ENCODE data around the gene ZNF212.

Gene ZNF212

GRCh38 chr7:149197675-149198074 is 41.8 kb upstream of the ZNF212 start:
- DNase-seq (ENCODE audit: low spot score) = no peak
- TF ChIP-seq CTCF (IDR thresholded peaks at IDR 0.05; ENCODE audit: borderline replicate concordance, control extremely low read depth, extremely low read depth, insufficient read depth, missing control alignments) = no peak

GRCh38 chr7:149198161-149198816 is 41.2 kb upstream of the ZNF212 start:
- no peak for DNase-seq (ENCODE audit: low spot score)
- no peak for TF ChIP-seq CTCF (IDR thresholded peaks at IDR 0.05; ENCODE audit: borderline replicate concordance, control extremely low read depth, extremely low read depth, insufficient read depth, missing control alignments)
- in situ Hi-C loops (cut with MboI; ENCODE audit: low sequenced_read_pairs, unreplicated experiment) = no loop called here

More at GRCh38 chr7:149197675-149198074, 41.8 kb upstream of the ZNF212 start:
- in situ Hi-C loops (cut with MboI; ENCODE audit: low sequenced_read_pairs, unreplicated experiment) = no loop called here

- DNase-seq (ENCODE audit: low spot score) = no peak
- TF ChIP-seq CTCF (IDR thresholded peaks at IDR 0.05; ENCODE audit: borderline replicate concordance, control extremely low read depth, extremely low read depth, insufficient read depth, missing control alignments) = no peak
- in situ Hi-C loops (cut with MboI; ENCODE audit: low sequenced_read_pairs, unreplicated experiment) = no loop called here
Measured at GRCh38 chr7:149199234-149199995, 40.0 kb upstream of the ZNF212 start.

- DNase-seq (ENCODE audit: low spot score) = no peak
- in situ Hi-C loops (cut with MboI; ENCODE audit: low sequenced_read_pairs, unreplicated experiment) = no loop called here
- no peak for TF ChIP-seq CTCF (IDR thresholded peaks at IDR 0.05; ENCODE audit: borderline replicate concordance, control extremely low read depth, extremely low read depth, insufficient read depth, missing control alignments)
Measured at GRCh38 chr7:149202831-149203231, 36.6 kb upstream of the ZNF212 start.

GRCh38 chr7:149205690-149206381 is 33.6 kb upstream of the ZNF212 start:
- TF ChIP-seq CTCF (IDR thresholded peaks at IDR 0.05; ENCODE audit: borderline replicate concordance, control extremely low read depth, extremely low read depth, insufficient read depth, missing control alignments) = no peak
- DNase-seq (ENCODE audit: low spot score) = no peak
- in situ Hi-C loops (cut with MboI; ENCODE audit: low sequenced_read_pairs, unreplicated experiment) = no loop called here

- in situ Hi-C loops (cut with MboI; ENCODE audit: low sequenced_read_pairs, unreplicated experiment) = no loop called here
- DNase-seq (ENCODE audit: low spot score) = no peak
Measured at GRCh38 chr7:149207324-149208035, 32.0 kb upstream of the ZNF212 start.

More at GRCh38 chr7:149207324-149208035, 32.0 kb upstream of the ZNF212 start:
- no peak for TF ChIP-seq CTCF (IDR thresholded peaks at IDR 0.05; ENCODE audit: borderline replicate concordance, control extremely low read depth, extremely low read depth, insufficient read depth, missing control alignments)

All from GM13976 (cell line).